Measurements from ENCODE around the gene DTX3L.

DTX3L gene

GRCh38 chr3:122602011-122602710 lies 38.0 kb downstream of the DTX3L start:
- no peak for DNase-seq (ENCODE audit: low read depth in 3 of 3, low spot score in 1 of 3)

GRCh38 chr3:122603056-122603455 lies 38.9 kb downstream of the DTX3L start:
- no peak for DNase-seq (ENCODE audit: low read depth in 3 of 3, low spot score in 1 of 3)

DNA sequence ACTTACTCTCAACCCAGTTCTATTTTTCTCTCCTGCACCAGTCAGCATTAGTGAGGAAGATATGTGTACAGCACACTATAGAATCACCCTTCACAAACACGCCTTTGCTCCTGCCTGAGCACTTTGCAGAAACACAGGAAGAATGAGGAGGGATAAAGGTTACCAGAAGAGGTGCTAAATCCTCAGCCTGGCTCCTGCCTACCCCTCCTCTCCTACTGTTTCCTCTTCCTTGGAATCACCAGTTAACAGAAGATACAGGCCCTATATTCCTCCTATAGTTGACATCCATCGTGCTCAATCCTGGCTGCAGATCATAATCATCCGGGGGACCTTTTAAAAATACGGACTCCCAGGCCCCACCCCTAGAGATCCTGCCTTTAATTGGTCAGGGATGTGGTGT lies 42.2 kb downstream of the DTX3L start:
- DNase-seq (ENCODE audit: low read depth in 3 of 3, low spot score in 1 of 3), result no peak

- no peak for DNase-seq (ENCODE audit: low read depth in 3 of 3, low spot score in 1 of 3)
Observed at GRCh38 chr3:122608916-122609315, 44.8 kb downstream of the DTX3L start.

GRCh38 chr3:122609798-122610559 lies 45.8 kb downstream of the DTX3L start:
- no peak for DNase-seq (ENCODE audit: low read depth in 3 of 3, low spot score in 1 of 3)

GRCh38 chr3:122612696-122613095 lies 48.6 kb downstream of the DTX3L start:
- no peak for DNase-seq (ENCODE audit: low read depth in 3 of 3, low spot score in 1 of 3)

DNA sequence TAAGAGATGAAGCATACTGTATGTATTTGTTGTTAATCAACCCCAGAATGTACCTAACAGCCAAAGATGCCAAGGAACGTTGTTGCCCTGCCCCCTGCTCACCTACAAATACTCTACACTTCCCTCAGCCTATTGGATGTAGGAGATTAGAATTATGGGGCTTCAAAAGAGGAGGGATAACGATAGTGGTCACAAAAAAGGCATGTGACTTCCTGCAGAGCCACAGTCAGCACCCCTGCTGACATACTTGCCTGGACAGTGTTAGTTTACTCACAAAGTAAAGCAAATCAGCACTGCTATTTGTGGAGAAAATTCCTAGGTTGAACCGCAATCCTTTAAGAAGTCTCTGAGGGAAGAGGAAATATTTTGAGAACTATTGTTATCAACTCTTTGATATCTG lies 51.2 kb downstream of the DTX3L start:
- no peak for DNase-seq (ENCODE audit: low read depth in 3 of 3, low spot score in 1 of 3)

DNA sequence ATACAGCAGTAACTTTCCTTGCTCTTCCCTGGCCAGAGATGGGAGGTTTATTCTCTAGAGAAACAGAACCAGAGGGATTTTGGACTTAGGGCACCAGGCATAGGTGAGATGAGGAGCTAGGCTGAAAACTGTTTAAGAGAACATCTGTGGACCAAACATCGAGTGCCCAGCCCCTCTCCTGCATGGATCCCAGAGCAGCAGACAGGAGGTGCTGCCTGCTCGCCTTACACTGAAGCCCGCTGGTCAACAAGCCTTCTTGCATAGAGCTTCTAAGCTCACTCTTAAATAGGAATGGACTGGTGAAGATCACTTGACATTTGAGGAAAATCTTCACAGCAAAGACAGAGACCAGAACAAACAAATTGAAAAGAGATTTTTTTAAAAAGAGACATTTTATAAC lies 54.5 kb downstream of the DTX3L start:
- no peak for DNase-seq (ENCODE audit: low read depth in 3 of 3, low spot score in 1 of 3)

DNA sequence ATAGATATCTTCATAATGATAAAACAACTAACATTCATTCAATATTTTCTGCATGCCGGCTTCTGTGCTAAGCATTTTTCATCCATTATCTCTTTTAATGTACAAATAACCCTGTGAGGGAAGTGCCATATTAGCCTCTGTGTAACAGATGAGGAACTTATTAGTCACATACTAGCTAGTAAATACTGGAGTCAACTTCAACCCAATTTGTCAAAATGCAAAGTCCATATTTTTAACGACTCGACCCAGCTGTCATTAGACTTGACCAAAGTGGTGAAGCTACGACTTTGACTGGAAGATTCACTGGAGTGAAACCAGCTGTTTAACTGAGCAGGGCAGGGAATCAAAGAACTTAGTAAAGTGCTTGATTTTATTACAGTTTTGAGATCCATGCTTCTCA lies 54.9 kb downstream of the DTX3L start:
- no peak for DNase-seq (ENCODE audit: low read depth in 3 of 3, low spot score in 1 of 3)

- DNase-seq (ENCODE audit: low read depth in 3 of 3, low spot score in 1 of 3), result no peak
Observed at GRCh38 chr3:122620399-122620798, 56.3 kb downstream of the DTX3L start.

DNA sequence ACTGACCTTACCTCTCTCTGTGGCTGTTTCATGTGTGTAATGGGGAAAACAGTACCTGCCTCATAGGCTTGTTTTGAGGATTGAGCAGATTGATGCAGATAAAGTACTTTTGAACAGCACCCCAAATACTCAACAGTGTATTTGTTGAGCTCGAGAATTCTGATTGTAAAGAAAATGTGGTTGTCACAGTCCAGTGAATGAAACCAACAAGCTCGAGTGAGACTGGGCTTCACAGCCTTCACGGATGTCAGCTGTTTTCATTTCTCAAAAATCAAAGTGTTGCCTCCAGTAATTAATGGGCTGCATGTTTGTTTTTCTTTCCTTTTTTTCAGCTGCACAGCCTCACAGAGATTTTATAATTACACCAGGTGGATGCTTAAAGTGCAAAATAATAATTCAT lies 57.0 kb downstream of the DTX3L start:
- DNase-seq (ENCODE audit: low read depth in 3 of 3, low spot score in 1 of 3), result no peak

DNA sequence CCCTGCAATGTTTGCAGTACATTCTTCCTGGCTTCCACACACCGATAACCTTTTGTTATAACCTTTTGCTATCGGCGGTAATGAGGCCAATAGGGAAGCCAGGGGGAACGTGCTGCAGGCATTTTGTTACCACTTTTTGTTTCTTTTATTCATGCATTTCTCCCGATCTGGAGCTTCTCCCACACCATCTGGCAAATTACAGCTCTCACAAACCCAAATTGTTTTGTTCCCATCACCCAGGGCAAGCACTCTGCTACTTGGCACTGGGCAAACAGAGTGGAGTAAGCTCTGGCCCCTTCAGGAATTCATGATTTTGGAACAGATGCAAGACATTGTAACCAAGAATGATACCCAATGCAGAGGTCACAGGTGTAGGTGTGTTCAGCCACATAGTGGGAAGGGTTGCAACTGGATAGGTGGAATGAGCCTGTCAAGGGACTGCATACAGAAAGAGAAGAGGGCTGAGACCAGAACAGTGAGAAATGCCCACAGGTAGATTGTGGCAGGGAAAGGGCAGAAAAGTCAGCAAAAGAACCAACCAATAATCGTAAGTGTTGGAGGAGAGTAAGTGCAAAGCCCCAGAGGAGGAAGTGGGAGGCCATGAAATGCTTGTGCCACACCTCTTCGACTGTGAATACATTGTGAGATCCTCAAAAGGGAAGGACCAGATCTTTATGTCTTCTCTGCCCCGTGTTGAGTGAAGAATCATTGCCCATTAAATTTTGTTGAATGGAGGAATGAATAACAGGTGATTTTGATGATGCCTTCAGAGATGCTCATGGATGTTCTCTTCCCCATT lies 59.1 kb downstream of the DTX3L start:
- no peak for DNase-seq (ENCODE audit: low read depth in 3 of 3, low spot score in 1 of 3)
